PC-9 (cell line): ENCODE data around the gene TSPAN18. TPM values are rescaled to one million over a fixed set of nuclear protein-coding genes. Genes with fewer than 3 reads are reported as not detected.

ENCODE experiments used
- BruUV-seq: library from RNA; stranded (reverse); fragments of 400-500 nt; replicated peaks from 2 replicates; lab custom pipeline; 2021; lab: Mats Ljungman, UMichigan
- CTCF ChIA-PET: fragments of 300-600 bp; sonication (Branson Sonifier 250); formaldehyde crosslinking; loops from one replicate; lab custom pipeline; 2022; ENCODE audit warnings: antibody characterized with exemption; lab: Charles Lee
- POLR2A ChIA-PET: fragments of 300-600 bp; sonication (Branson Sonifier 250); formaldehyde crosslinking; loops from one replicate; lab custom pipeline; 2022; ENCODE audit warnings: antibody characterized with exemption; ENCODE audit not compliant: unreplicated experiment; lab: Charles Lee
- DNase-seq, 2 experiments: peaks; one replicate each; pipeline versions ENCODE4 v3.0.0 to v3.0.0-alpha.2; 2015 to 2022; ENCODE audit warnings: mixed read lengths in 1 of 2
- H2AFZ ChIP-seq: fragments of 200-600 bp; sonication (generic); 2 replicates; pipeline ENCODE4 v1.8.1; 2017; ENCODE audit warnings: antibody characterized with exemption
- H3F3A ChIP-seq: fragments of 200-600 bp; sonication (generic); 2 replicates; pipeline ENCODE4 v1.8.1; 2017; ENCODE audit warnings: antibody characterized with exemption, mild to moderate bottlenecking, low read depth; ENCODE audit not compliant: insufficient read depth
- H3K27ac ChIP-seq: fragments of 200-600 bp; sonication (generic); 2 replicates; pipeline ENCODE4 v1.6.1; 2016; ENCODE audit warnings: mixed run types
- H3K27me3 ChIP-seq: fragments of 200-600 bp; sonication (generic); 2 replicates; pipeline ENCODE4 v1.6.1; 2016; ENCODE audit warnings: low read depth, mixed run types; ENCODE audit not compliant: insufficient read depth
- H3K36me3 ChIP-seq: fragments of 200-600 bp; sonication (generic); 2 replicates; pipeline ENCODE4 v1.6.1; 2016; ENCODE audit warnings: low read depth, mixed run types
- H3K4me1 ChIP-seq: fragments of 200-600 bp; sonication (generic); replicated peaks from 2 replicates; pipeline ENCODE4 v1.6.1; 2016; ENCODE audit warnings: mixed run types; ENCODE audit not compliant: insufficient read depth
- H3K4me2 ChIP-seq: fragments of 200-600 bp; sonication (generic); 2 replicates; pipeline ENCODE4 v1.6.1; 2017; ENCODE audit warnings: mixed run types
- H3K4me3 ChIP-seq: fragments of 200-600 bp; sonication (generic); 2 replicates; pipeline ENCODE4 v1.6.1; 2016; ENCODE audit warnings: mixed run types
- H3K79me2 ChIP-seq: fragments of 200-600 bp; sonication (generic); 2 replicates; pipeline ENCODE4 v1.6.1; 2017; ENCODE audit warnings: low read depth, mixed run types
- H3K9me2 ChIP-seq: fragments of 200-600 bp; sonication (generic); 2 replicates; pipeline ENCODE4 v1.8.1; 2017; ENCODE audit warnings: mild to moderate bottlenecking; ENCODE audit not compliant: insufficient read depth
- H3K9me3 ChIP-seq: fragments of 200-600 bp; sonication (generic); 2 replicates; pipeline ENCODE4 v1.8.1; 2016; ENCODE audit warnings: low read depth; ENCODE audit not compliant: insufficient read depth
- H4K20me1 ChIP-seq: fragments of 200-600 bp; sonication (generic); 2 replicates; pipeline ENCODE4 v1.8.1; 2017; ENCODE audit not compliant: insufficient read depth
- CTCF ChIP-seq: fragments of 200-600 bp; sonication (generic); conservative IDR thresholded peaks from 2 replicates; pipeline ENCODE4 v1.6.1; 2017; ENCODE audit warnings: mixed run types, antibody characterized with exemption, mild to moderate bottlenecking, moderate library complexity
- EZH2 ChIP-seq: fragments of 200-600 bp; sonication (generic); IDR thresholded peaks from 2 replicates; pipeline ENCODE4 v1.8.0; 2017; ENCODE audit warnings: antibody characterized with exemption, low read depth
- intact Hi-C: fragments of 100-400 bp; cut with micrococcal nuclease; formaldehyde crosslinking; loops from one replicate; pipeline ENCODE4 v1.10.0; 2022; ENCODE audit not compliant: unreplicated experiment
- total RNA-seq: library from RNA; stranded (reverse); gene quantifications from 2 replicates; pipeline ENCODE4 v1.2.3, GENCODE V29; 2021

TSPAN18 gene
- total RNA-seq, 1 experiment from 2014 or later = not detected

- no peaks in the 10 kb centered on the region for H3K36me3 ChIP-seq
- intact Hi-C loops = no loop called here
- CTCF ChIA-PET = no interaction called here
These were observed 82.5 kb downstream of the TSPAN18 start for GRCh38 chr11:44809283-44809682.

DNA sequence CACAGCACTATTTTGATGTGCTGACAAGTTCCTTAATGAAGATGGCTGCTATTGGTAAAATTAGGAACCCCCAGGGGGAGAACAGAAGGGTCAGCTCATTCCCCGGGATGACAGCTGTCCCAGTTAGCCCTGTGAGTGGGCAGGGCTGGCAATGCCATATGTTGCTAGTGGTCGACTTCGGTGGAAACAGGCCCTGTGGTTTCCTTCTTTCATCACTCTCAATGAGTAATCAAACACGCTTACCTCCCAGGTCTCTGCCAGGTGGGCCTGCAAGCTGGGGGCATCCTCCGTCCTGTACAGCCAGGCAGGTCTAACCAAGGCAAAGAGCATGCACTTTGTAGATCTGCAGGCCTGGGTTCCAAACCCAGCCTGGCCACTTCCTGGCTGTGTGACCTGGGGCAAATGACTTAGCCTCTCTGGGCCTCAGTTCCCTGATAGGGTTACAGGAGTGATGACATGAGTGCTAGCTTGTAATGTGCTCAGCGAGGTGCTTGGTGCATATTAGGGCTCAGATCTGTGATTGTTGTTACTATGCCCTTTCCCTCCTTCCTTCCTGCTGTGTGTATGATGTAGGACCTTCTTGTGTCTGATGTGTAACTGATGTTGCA is 85.2 kb downstream of the TSPAN18 start:
- Histone ChIP-seq H3K27me3 (peaks cover 43% of the 10 kb centered on the region), H3K4me2 (no peak overlapping the region), H3K9me3 (no peaks in the 10 kb centered on the region), H3K36me3 (no peaks in the 10 kb centered on the region), H2AFZ (no peak overlapping the region), H3K9me2 (no peaks in the 10 kb centered on the region), H3K79me2 (no peaks in the 10 kb centered on the region), H3F3A (no peaks in the 10 kb centered on the region), H3K27ac (no peak overlapping the region), H4K20me1 (no peaks in the 10 kb centered on the region), H3K4me1 (no peaks in the 10 kb centered on the region), H3K4me3 (no peak overlapping the region)
- BruUV-seq = no TSS peak
- POLR2A ChIA-PET = no interaction called here
- TF ChIP-seq CTCF = no peak
- no peak for TF ChIP-seq EZH2
- intact Hi-C loops = no loop called here
- CTCF ChIA-PET = no interaction called here
- DNase-seq = no peak

More at GRCh38 chr11:44809283-44809682, 82.5 kb downstream of the TSPAN18 start:
- Histone ChIP-seq H3K9me3 (no peaks in the 10 kb centered on the region), H3K9me2 (no peaks in the 10 kb centered on the region), H3K27me3 (peaks cover 63% of the 10 kb centered on the region), H2AFZ (no peak overlapping the region), H3K4me2 (no peak overlapping the region), H4K20me1 (no peaks in the 10 kb centered on the region), H3K79me2 (no peaks in the 10 kb centered on the region), H3K4me3 (no peak overlapping the region), H3K27ac (no peak overlapping the region), H3K4me1 (no peaks in the 10 kb centered on the region), H3F3A (no peaks in the 10 kb centered on the region)
- no peak for TF ChIP-seq EZH2
- DNase-seq = no peak
- BruUV-seq = no TSS peak
- POLR2A ChIA-PET = no interaction called here

- TF ChIP-seq CTCF (no peak), EZH2 (no peak)
- Histone ChIP-seq H3K9me3 (no peaks in the 10 kb centered on the region), H4K20me1 (no peaks in the 10 kb centered on the region), H3K36me3 (no peaks in the 10 kb centered on the region), H3K4me2 (no peak overlapping the region), H2AFZ (no peak overlapping the region), H3K4me3 (no peak overlapping the region), H3K79me2 (no peaks in the 10 kb centered on the region), H3K9me2 (no peaks in the 10 kb centered on the region), H3K27me3 (peaks cover 45% of the 10 kb centered on the region), H3F3A (no peaks in the 10 kb centered on the region), H3K27ac (no peak overlapping the region), H3K4me1 (no peaks in the 10 kb centered on the region)
- ChIA-PET POLR2A (no interaction called here), CTCF (no interaction called here)
- intact Hi-C loops = no loop called here
- BruUV-seq = no TSS peak
- no peak for DNase-seq
These were observed 86.2 kb downstream of the TSPAN18 start for GRCh38 chr11:44812971-44813370.

- no peak for DNase-seq
- Histone ChIP-seq H3F3A (no peaks in the 10 kb centered on the region), H3K79me2 (no peaks in the 10 kb centered on the region), H2AFZ (no peak overlapping the region), H3K27ac (no peak overlapping the region), H3K4me3 (no peak overlapping the region), H3K9me2 (no peaks in the 10 kb centered on the region), H3K4me2 (no peak overlapping the region), H3K36me3 (no peaks in the 10 kb centered on the region), H3K9me3 (no peaks in the 10 kb centered on the region), H3K27me3 (peaks cover 42% of the 10 kb centered on the region), H4K20me1 (no peaks in the 10 kb centered on the region), H3K4me1 (no peaks in the 10 kb centered on the region)
- no TSS peak for BruUV-seq
- CTCF ChIA-PET = no interaction called here
- POLR2A ChIA-PET = no interaction called here
- TF ChIP-seq CTCF (no peak), EZH2 (no peak)
- intact Hi-C loops = no loop called here
These were observed 86.6 kb downstream of the TSPAN18 start for GRCh38 chr11:44813401-44813800.
